Calu3 (cell line): ENCODE measurements around the gene PDCD6IP. TPM values are rescaled to one million over a fixed set of nuclear protein-coding genes. Genes with fewer than 3 reads are reported as not detected.

Source experiments
- BruUV-seq: library from RNA; stranded (reverse); fragments of 400-500 nt; replicated peaks from 2 replicates; lab custom pipeline; 2021; lab: Mats Ljungman, UMichigan
- CTCF ChIA-PET: fragments of 300-600 bp; sonication (Branson Sonifier 250); formaldehyde crosslinking; loops from one replicate; lab custom pipeline; 2022; ENCODE audit warnings: antibody characterized with exemption; lab: Charles Lee
- DNase-seq: peaks from one replicate; pipeline ENCODE4 v3.0.0; 2022
- H3K27ac Mint-ChIP-seq: one replicate; pipeline ENCODE4 v1.8.0; 2022; ENCODE audit warnings: mixed read lengths; ENCODE audit not compliant: unreplicated experiment
- H3K27me3 Mint-ChIP-seq: one replicate; pipeline ENCODE4 v1.8.0; 2022; ENCODE audit warnings: mixed read lengths; ENCODE audit not compliant: unreplicated experiment
- H3K36me3 Mint-ChIP-seq: one replicate; pipeline ENCODE4 v1.8.0; 2022; ENCODE audit warnings: mild to moderate bottlenecking, moderate library complexity, mixed read lengths; ENCODE audit not compliant: insufficient read depth, unreplicated experiment
- H3K4me1 Mint-ChIP-seq: one replicate; pipeline ENCODE4 v1.8.0; 2022; ENCODE audit warnings: mild to moderate bottlenecking, low read depth, mixed read lengths; ENCODE audit not compliant: unreplicated experiment
- H3K4me3 Mint-ChIP-seq: one replicate; pipeline ENCODE4 v1.8.0; 2022; ENCODE audit warnings: mild to moderate bottlenecking, low read depth, moderate library complexity, mixed read lengths; ENCODE audit not compliant: unreplicated experiment
- H3K9me3 Mint-ChIP-seq: one replicate; pipeline ENCODE4 v1.8.0; 2022; ENCODE audit warnings: low read depth, mixed read lengths; ENCODE audit not compliant: unreplicated experiment
- CTCF ChIP-seq: fragments of 200-600 bp; IDR thresholded peaks from one replicate; pipeline ENCODE4 v1.8.0; 2022; ENCODE audit warnings: antibody characterized with exemption; ENCODE audit not compliant: unreplicated experiment
- intact Hi-C: fragments of 100-400 bp; cut with micrococcal nuclease; formaldehyde crosslinking; loops from one replicate; pipeline ENCODE4 v1.10.0; 2022; ENCODE audit not compliant: unreplicated experiment
- total RNA-seq: library from RNA; stranded (reverse); gene quantifications from 2 replicates; pipeline ENCODE4 v1.2.3, GENCODE V29; 2022

The PDCD6IP gene
- total RNA-seq, 1 experiment from 2014 or later = 213 TPM

- no TSS peak for BruUV-seq
- Mint-ChIP-seq H3K36me3 (no peaks in the 10 kb centered on the region), H3K4me1 (no peaks in the 10 kb centered on the region), H3K27ac (no peak overlapping the region), H3K9me3 (peaks cover 3% of the 10 kb centered on the region), H3K4me3 (no peak overlapping the region), H3K27me3 (no peaks in the 10 kb centered on the region)
- intact Hi-C loops = no loop called here
- no peak for DNase-seq
- CTCF ChIA-PET = no interaction called here
- no peak for TF ChIP-seq CTCF
Measured at GRCh38 chr3:33897306-33897705, 98.9 kb downstream of the PDCD6IP start.

- CTCF ChIA-PET = no interaction called here
- BruUV-seq = no TSS peak
- Mint-ChIP-seq H3K36me3 (no peaks in the 10 kb centered on the region), H3K4me1 (no peaks in the 10 kb centered on the region), H3K27ac (no peak overlapping the region), H3K4me3 (no peak overlapping the region), H3K9me3 (peaks cover 3% of the 10 kb centered on the region), H3K27me3 (no peaks in the 10 kb centered on the region)
- no peak for DNase-seq
- intact Hi-C loops = no loop called here
- no peak for TF ChIP-seq CTCF
Measured at GRCh38 chr3:33898901-33899300, 100.5 kb downstream of the PDCD6IP start.

GRCh38 chr3:33900440-33900808, 102.0 kb downstream of the PDCD6IP start:
- Mint-ChIP-seq H3K36me3 (no peaks in the 10 kb centered on the region), H3K4me3 (no peak overlapping the region), H3K4me1 (no peaks in the 10 kb centered on the region), H3K9me3 (peaks cover 3% of the 10 kb centered on the region), H3K27me3 (no peaks in the 10 kb centered on the region), H3K27ac (no peak overlapping the region)
- CTCF ChIA-PET = interaction anchor here (0.6 kb wide), 1 partner anchor 211 kb away, joined by 3 read pairs; no protein-coding TSS in a partner anchor
- TF ChIP-seq CTCF = no peak
- DNase-seq = no peak
- intact Hi-C loops = no loop called here
- no TSS peak for BruUV-seq

- Mint-ChIP-seq H3K27ac (no peak overlapping the region), H3K9me3 (peaks cover 3% of the 10 kb centered on the region), H3K4me1 (no peaks in the 10 kb centered on the region), H3K36me3 (no peaks in the 10 kb centered on the region), H3K27me3 (no peaks in the 10 kb centered on the region), H3K4me3 (no peak overlapping the region)
- no TSS peak for BruUV-seq
- no peak for DNase-seq
- intact Hi-C loops = no loop called here
- CTCF ChIA-PET = interaction anchor here (0.6 kb wide), 1 partner anchor 211 kb away, joined by 3 read pairs; no protein-coding TSS in a partner anchor
- no peak for TF ChIP-seq CTCF
Measured at GRCh38 chr3:33900809-33901505, 102.5 kb downstream of the PDCD6IP start.
